NCI-H2107 treated with DMSO at 0.1 percent for 48 hours (cell line): ENCODE results near the gene DLG4.
"Not testable (repeated sequence)": the region's sequence is repeated elsewhere in the genome, so short reads cannot be mapped to it uniquely, and the experiment has no call there.

Experiments used
- DNase-seq: peaks from one replicate; lab custom pipeline; 2025; ENCODE audit not compliant: unreplicated experiment; lab: John Stamatoyannopoulos, UW

DLG4 gene

GRCh38 chr17:7168841-7169564, 50.6 kb downstream of the DLG4 start:
- not testable (repeated sequence) for DNase-seq

- no peak for DNase-seq
Observed at GRCh38 chr17:7167832-7168231, 51.8 kb downstream of the DLG4 start.

GRCh38 chr17:7166873-7167272, 52.8 kb downstream of the DLG4 start:
- no peak for DNase-seq

- DNase-seq = not testable (repeated sequence)
Observed at GRCh38 chr17:7159571-7159970, 60.1 kb downstream of the DLG4 start.

- not testable (repeated sequence) for DNase-seq
Observed at GRCh38 chr17:7158424-7158823, 61.2 kb downstream of the DLG4 start.

GRCh38 chr17:7156342-7156940, 63.2 kb downstream of the DLG4 start:
- no peak for DNase-seq

GRCh38 chr17:7147772-7148171, 71.9 kb downstream of the DLG4 start:
- no peak for DNase-seq

GRCh38 chr17:7146115-7146514, 73.5 kb downstream of the DLG4 start:
- no peak for DNase-seq

GRCh38 chr17:7144213-7144612, 75.4 kb downstream of the DLG4 start:
- no peak for DNase-seq

- no peak for DNase-seq
Observed at GRCh38 chr17:7141824-7142223, 77.8 kb downstream of the DLG4 start.

- no peak for DNase-seq
Observed at GRCh38 chr17:7139400-7139799, 80.2 kb downstream of the DLG4 start.

- no peak for DNase-seq
Observed at GRCh38 chr17:7138800-7139381, 80.7 kb downstream of the DLG4 start.

- DNase-seq = no peak
Observed at GRCh38 chr17:7137171-7137943, 82.3 kb downstream of the DLG4 start.
